ENCODE results near the gene LRP1B. TPM values are rescaled to one million over a fixed set of nuclear protein-coding genes. Genes with fewer than 3 reads are reported as not detected.
A peak's percentile ranks its signal among the peaks of the same experiment; 100 is the strongest.

Gene LRP1B
- total and polyA plus RNA-seq, 2 donors (not counting 1 experiment from before 2014, with no cell fraction given) = under 0.01 to 0.01 TPM

- Histone ChIP-seq H3K36me3 (ENCODE audit: control insufficient read depth, insufficient read depth, low read length) (no peaks in the 10 kb centered on the region), H3K79me2 (ENCODE audit: control insufficient read depth, insufficient read depth, low read length) (no peaks in the 10 kb centered on the region), H3K4me2 (ENCODE audit: extremely low read depth, insufficient read depth, low read length) (no peak overlapping the region), H4K20me1 (ENCODE audit: control insufficient read depth, extremely low read depth, insufficient read depth, low read length) (no peaks in the 10 kb centered on the region), H3K9me3 (ENCODE audit: control insufficient read depth, insufficient read depth, low read depth, low read length) (no peaks in the 10 kb centered on the region), H3K27ac (ENCODE audit: insufficient read depth, low read length) (no peak overlapping the region), H2AFZ (ENCODE audit: low read length) (no peak overlapping the region), H3K4me3 (replicated peaks in 1 of 4; ENCODE audit: control extremely low read depth in 1 of 4, insufficient read depth in 1 of 4, low read depth in 3 of 4, low read length in 4 of 4) (no peak overlapping the region), H3K9ac (ENCODE audit: insufficient read depth, low read length) (no peak overlapping the region), H3K4me1 (ENCODE audit: control insufficient read depth, extremely low read depth, insufficient read depth, low read length) (no peaks in the 10 kb centered on the region), H3K27me3 (ENCODE audit: control insufficient read depth, insufficient read depth, low read length) (no peaks in the 10 kb centered on the region)
- no peak for DNase-seq (ENCODE audit: low read depth in 2 of 2)
- no peak for TF ChIP-seq CTCF (conservative IDR thresholded peaks at IDR 0.05 in 1 of 2, IDR thresholded peaks at IDR 0.05 in 1 of 2; ENCODE audit: low read depth in 1 of 2, low read length in 2 of 2)
- no peak for TF ChIP-seq EZH2 (IDR thresholded peaks at IDR 0.05; ENCODE audit: low read length, missing control alignments)
Observed at GRCh38 chr2:142052220-142052863, 78.5 kb downstream of the LRP1B start.

GRCh38 chr2:142048581-142048980 is 82.2 kb downstream of the LRP1B start:
- no peak overlapping the region for H2AFZ ChIP-seq (ENCODE audit: low read length)
- no peak overlapping the region for H3K4me3 ChIP-seq (replicated peaks in 1 of 4; ENCODE audit: control extremely low read depth in 1 of 4, insufficient read depth in 1 of 4, low read depth in 3 of 4, low read length in 4 of 4)
- H3K27ac ChIP-seq (ENCODE audit: insufficient read depth, low read length) = no peak overlapping the region
- H3K36me3 ChIP-seq (ENCODE audit: control insufficient read depth, insufficient read depth, low read length) = no peaks in the 10 kb centered on the region
- no peaks in the 10 kb centered on the region for H4K20me1 ChIP-seq (ENCODE audit: control insufficient read depth, extremely low read depth, insufficient read depth, low read length)
- DNase-seq (ENCODE audit: low read depth in 2 of 2) = peak; percentile 19 to 42
- H3K79me2 ChIP-seq (ENCODE audit: control insufficient read depth, insufficient read depth, low read length) = no peaks in the 10 kb centered on the region
- no peak overlapping the region for H3K4me2 ChIP-seq (ENCODE audit: extremely low read depth, insufficient read depth, low read length)
- no peak for TF ChIP-seq CTCF (conservative IDR thresholded peaks at IDR 0.05 in 1 of 2, IDR thresholded peaks at IDR 0.05 in 1 of 2; ENCODE audit: low read depth in 1 of 2, low read length in 2 of 2)
- TF ChIP-seq EZH2 (IDR thresholded peaks at IDR 0.05; ENCODE audit: low read length, missing control alignments) = no peak
- H3K9me3 ChIP-seq (ENCODE audit: control insufficient read depth, insufficient read depth, low read depth, low read length) = no peaks in the 10 kb centered on the region
- H3K4me1 ChIP-seq (ENCODE audit: control insufficient read depth, extremely low read depth, insufficient read depth, low read length) = no peaks in the 10 kb centered on the region
- H3K27me3 ChIP-seq (ENCODE audit: control insufficient read depth, insufficient read depth, low read length) = no peaks in the 10 kb centered on the region
- no peak overlapping the region for H3K9ac ChIP-seq (ENCODE audit: insufficient read depth, low read length)

- no peak for TF ChIP-seq CTCF (conservative IDR thresholded peaks at IDR 0.05 in 1 of 2, IDR thresholded peaks at IDR 0.05 in 1 of 2; ENCODE audit: low read depth in 1 of 2, low read length in 2 of 2)
- TF ChIP-seq EZH2 (IDR thresholded peaks at IDR 0.05; ENCODE audit: low read length, missing control alignments) = no peak
- H3K36me3 ChIP-seq (ENCODE audit: control insufficient read depth, insufficient read depth, low read length) = no peaks in the 10 kb centered on the region
- H3K79me2 ChIP-seq (ENCODE audit: control insufficient read depth, insufficient read depth, low read length) = no peaks in the 10 kb centered on the region
- no peak overlapping the region for H3K27ac ChIP-seq (ENCODE audit: insufficient read depth, low read length)
- H3K9ac ChIP-seq (ENCODE audit: insufficient read depth, low read length) = no peak overlapping the region
- no peaks in the 10 kb centered on the region for H4K20me1 ChIP-seq (ENCODE audit: control insufficient read depth, extremely low read depth, insufficient read depth, low read length)
- H3K9me3 ChIP-seq (ENCODE audit: control insufficient read depth, insufficient read depth, low read depth, low read length) = no peaks in the 10 kb centered on the region
- H3K4me3 ChIP-seq (replicated peaks in 1 of 4; ENCODE audit: control extremely low read depth in 1 of 4, insufficient read depth in 1 of 4, low read depth in 3 of 4, low read length in 4 of 4) = no peak overlapping the region
- no peak overlapping the region for H3K4me2 ChIP-seq (ENCODE audit: extremely low read depth, insufficient read depth, low read length)
- DNase-seq (ENCODE audit: low read depth in 2 of 2) = no peak
- H2AFZ ChIP-seq (ENCODE audit: low read length) = no peak overlapping the region
- H3K27me3 ChIP-seq (ENCODE audit: control insufficient read depth, insufficient read depth, low read length) = no peaks in the 10 kb centered on the region
- H3K4me1 ChIP-seq (ENCODE audit: control insufficient read depth, extremely low read depth, insufficient read depth, low read length) = no peaks in the 10 kb centered on the region
Observed at GRCh38 chr2:142045641-142046040, 85.2 kb downstream of the LRP1B start.

Data from fibroblast of lung (primary cell).